Vagina (tissue), 2 donors: ENCODE data around the gene CCDC110. TPM values are rescaled to one million over a fixed set of nuclear protein-coding genes. Genes with fewer than 3 reads are reported as not detected.

ENCODE experiments used
- DNase-seq, 2 donors: peaks; one replicate each; pipeline ENCODE4 v3.0.0-alpha.2; 2017; ENCODE audit errors: extremely low spot score in 2 of 2
- H3K27ac ChIP-seq: fragments of 200-600 bp; sonication (generic); one replicate; pipeline ENCODE4 v1.5.1; 2019
- H3K27me3 ChIP-seq: fragments of 200-600 bp; sonication (generic); one replicate; pipeline ENCODE4 v1.5.1; 2019
- H3K36me3 ChIP-seq, 2 donors: fragments of 200-600 bp; sonication (generic); one replicate each; pipeline ENCODE4 v1.5.1; 2017 to 2019
- H3K4me1 ChIP-seq: fragments of 200-600 bp; sonication (generic); one replicate; pipeline ENCODE4 v1.5.1; 2019
- H3K4me3 ChIP-seq, 2 donors: fragments of 200-600 bp; sonication (generic); 1 replicate in 1 of 2; 2 replicates in 1 of 2; pipeline ENCODE4 v1.5.1; 2016 to 2019
- H3K9me3 ChIP-seq: fragments of 200-600 bp; sonication (generic); one replicate; pipeline ENCODE4 v1.5.1; 2019
- CTCF ChIP-seq, 3 experiments: fragments of 450-650 bp in 2 of 3; fragments of 200-600 bp in 1 of 3; sonication (generic) in 1 of 3; IDR thresholded peaks; one replicate each; pipeline ENCODE4 v1.5.1; 2017 to 2019; ENCODE audit warnings: antibody characterized with exemption in 3 of 3, mild to moderate bottlenecking in 2 of 3, moderate library complexity in 2 of 3
- POLR2A ChIP-seq, 2 donors: fragments of 450-650 bp; IDR thresholded peaks; one replicate each; pipeline ENCODE4 v1.6.1; 2017; ENCODE audit warnings: antibody characterized with exemption in 2 of 2, mild to moderate bottlenecking in 2 of 2, moderate library complexity in 2 of 2
- POLR2AphosphoS5 ChIP-seq, 2 donors: sonication (generic); formaldehyde crosslinking; IDR thresholded peaks; one replicate each; pipeline ENCODE4 v1.9.0; 2017; ENCODE audit warnings: antibody characterized with exemption in 2 of 2, mild to moderate bottlenecking in 2 of 2, low read depth in 1 of 2; ENCODE audit not compliant: insufficient read depth in 1 of 2
- intact Hi-C: fragments of 100-400 bp; cut with DNase I; formaldehyde crosslinking; loops from one replicate; pipeline ENCODE4 v1.15.1; 2023
- total RNA-seq: library from RNA; depleted of rRNA; stranded (reverse); fragments of >200 nt; gene quantifications from one replicate; pipeline ENCODE4 v1.2.3, GENCODE V29; 2016

CCDC110 gene
- total RNA-seq, 1 donor from 2014 or later: 1.2 TPM

GRCh38 chr4:185441479-185441878 is 30.1 kb downstream of the CCDC110 start:
- DNase-seq: no peak
- Histone ChIP-seq H3K9me3 (no peaks in the 10 kb centered on the region), H3K27ac (no peak overlapping the region), H3K36me3 (no peaks in the 10 kb centered on the region), H3K4me1 (no peaks in the 10 kb centered on the region), H3K4me3 (no peak overlapping the region), H3K27me3 (no peaks in the 10 kb centered on the region)
- intact Hi-C loops: no loop called here
- no peak for TF ChIP-seq POLR2A (IDR thresholded peaks at IDR 0.05)
- TF ChIP-seq CTCF (IDR thresholded peaks at IDR 0.05): no peak
- no peak for TF ChIP-seq POLR2AphosphoS5 (IDR thresholded peaks at IDR 0.05; ENCODE audit: insufficient read depth in 1 of 2, low read depth in 1 of 2)

GRCh38 chr4:185437809-185438208 is 33.7 kb downstream of the CCDC110 start:
- no peak for DNase-seq
- Histone ChIP-seq H3K36me3 (no peaks in the 10 kb centered on the region), H3K27ac (no peak overlapping the region), H3K27me3 (no peaks in the 10 kb centered on the region), H3K4me1 (no peaks in the 10 kb centered on the region), H3K4me3 (no peak overlapping the region), H3K9me3 (no peaks in the 10 kb centered on the region)
- intact Hi-C loops: no loop called here
- no peak for TF ChIP-seq POLR2AphosphoS5 (IDR thresholded peaks at IDR 0.05; ENCODE audit: insufficient read depth in 1 of 2, low read depth in 1 of 2)
- no peak for TF ChIP-seq POLR2A (IDR thresholded peaks at IDR 0.05)
- no peak for TF ChIP-seq CTCF (IDR thresholded peaks at IDR 0.05)

DNA sequence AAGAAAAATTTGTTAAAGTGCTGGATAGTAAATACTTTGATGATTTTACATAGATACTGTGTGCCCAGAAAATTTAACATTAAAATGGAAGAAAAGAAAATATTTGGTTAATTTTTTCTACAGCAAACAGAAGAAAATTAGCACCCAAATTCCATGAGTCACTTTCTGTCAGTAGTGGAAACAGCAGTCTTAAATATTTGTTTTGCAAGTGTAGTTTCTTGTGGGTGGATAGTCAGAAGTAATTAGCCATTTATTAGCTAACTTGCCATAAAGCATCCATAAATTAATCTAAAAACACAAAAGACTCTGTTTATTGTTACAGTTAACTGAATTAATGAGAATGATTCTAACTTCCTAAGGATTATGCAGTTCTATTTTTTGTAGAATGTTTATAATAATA is 36.1 kb downstream of the CCDC110 start:
- no peak for TF ChIP-seq POLR2AphosphoS5 (IDR thresholded peaks at IDR 0.05; ENCODE audit: insufficient read depth in 1 of 2, low read depth in 1 of 2)
- TF ChIP-seq CTCF (IDR thresholded peaks at IDR 0.05): no peak
- no peak for TF ChIP-seq POLR2A (IDR thresholded peaks at IDR 0.05)
- no peaks in the 10 kb centered on the region for H3K9me3 ChIP-seq
- H3K27ac ChIP-seq: no peak overlapping the region
- no peak for DNase-seq
- no peaks in the 10 kb centered on the region for H3K27me3 ChIP-seq
- H3K36me3 ChIP-seq: no peaks in the 10 kb centered on the region
- intact Hi-C loops: no loop called here
- H3K4me3 ChIP-seq: no peak overlapping the region
- H3K4me1 ChIP-seq: no peaks in the 10 kb centered on the region

DNA sequence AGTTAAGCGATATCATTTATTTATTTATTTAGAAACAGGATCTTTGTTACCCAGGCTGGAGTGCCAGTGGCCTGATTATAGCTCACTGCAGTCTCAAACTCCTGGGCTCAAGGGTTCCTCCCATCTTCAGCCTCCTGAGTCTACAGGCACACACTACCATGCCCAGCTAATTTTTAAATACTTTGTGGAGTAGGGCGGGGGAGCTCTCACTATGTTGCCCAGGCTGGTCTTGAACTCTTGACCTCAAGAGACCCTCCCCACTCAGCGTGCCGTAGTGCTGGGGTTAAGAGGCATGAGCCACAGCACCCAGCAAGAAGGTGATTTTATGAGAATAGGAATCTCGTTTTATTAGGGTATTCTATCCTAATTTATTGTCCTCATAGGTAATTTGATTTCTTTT is 41.9 kb downstream of the CCDC110 start:
- no peaks in the 10 kb centered on the region for H3K36me3 ChIP-seq
- no peaks in the 10 kb centered on the region for H3K9me3 ChIP-seq
- no peak overlapping the region for H3K27ac ChIP-seq
- H3K4me3 ChIP-seq: no peak overlapping the region
- intact Hi-C loops: no loop called here
- peaks cover 10% of the 10 kb centered on the region for H3K4me1 ChIP-seq
- TF ChIP-seq CTCF (IDR thresholded peaks at IDR 0.05) (no peak), POLR2AphosphoS5 (IDR thresholded peaks at IDR 0.05; ENCODE audit: insufficient read depth in 1 of 2, low read depth in 1 of 2) (no peak), POLR2A (IDR thresholded peaks at IDR 0.05) (no peak)
- no peaks in the 10 kb centered on the region for H3K27me3 ChIP-seq
- DNase-seq: no peak

- H3K9me3 ChIP-seq: no peaks in the 10 kb centered on the region
- TF ChIP-seq POLR2AphosphoS5 (IDR thresholded peaks at IDR 0.05; ENCODE audit: insufficient read depth in 1 of 2, low read depth in 1 of 2) (no peak), POLR2A (IDR thresholded peaks at IDR 0.05) (no peak), CTCF (IDR thresholded peaks at IDR 0.05) (no peak)
- no peaks in the 10 kb centered on the region for H3K36me3 ChIP-seq
- no peak for DNase-seq
- no peaks in the 10 kb centered on the region for H3K27me3 ChIP-seq
- H3K4me3 ChIP-seq: no peak overlapping the region
- no peak overlapping the region for H3K27ac ChIP-seq
- peaks cover 29% of the 10 kb centered on the region for H3K4me1 ChIP-seq
- intact Hi-C loops: no loop called here
These were observed 44.4 kb downstream of the CCDC110 start for GRCh38 chr4:185426960-185427688.
